Mucosa of rectum (tissue), 2 donors: ENCODE results near the gene CHL1.

Experiments used
- H3K27ac ChIP-seq, 2 donors: one replicate each; pipeline ENCODE4 v1.7.0; 2013; ENCODE audit warnings: inconsistent platforms in 2 of 2, low read depth in 2 of 2, low read length in 2 of 2
- H3K27me3 ChIP-seq, 2 donors: one replicate each; pipeline ENCODE4 v1.7.0; 2013; ENCODE audit warnings: low read length in 2 of 2; ENCODE audit not compliant: control insufficient read depth in 2 of 2, insufficient read depth in 2 of 2
- H3K36me3 ChIP-seq, 2 donors: one replicate each; pipeline ENCODE4 v1.7.0; 2013; ENCODE audit warnings: low read length in 2 of 2; ENCODE audit not compliant: control insufficient read depth in 2 of 2, insufficient read depth in 2 of 2
- H3K4me1 ChIP-seq, 2 donors: one replicate each; pipeline ENCODE4 v1.7.0; 2013; ENCODE audit warnings: low read length in 2 of 2, mild to moderate bottlenecking in 1 of 2; ENCODE audit not compliant: control insufficient read depth in 2 of 2, insufficient read depth in 2 of 2
- H3K4me3 ChIP-seq, 2 donors: one replicate each; pipeline ENCODE4 v1.7.0; 2013; ENCODE audit warnings: low read length in 2 of 2
- H3K9ac ChIP-seq, 2 donors: one replicate each; pipeline ENCODE4 v1.7.0; 2013; ENCODE audit warnings: low read length in 2 of 2, low read depth in 1 of 2, mild to moderate bottlenecking in 1 of 2
- H3K9me3 ChIP-seq, 2 donors: one replicate each; pipeline ENCODE4 v1.7.0; 2013; ENCODE audit warnings: low read length in 2 of 2; ENCODE audit not compliant: control insufficient read depth in 2 of 2
- donor health status: healthy.
- donor health status: Normal muscosa, but diverticular disease.

CHL1 gene

DNA sequence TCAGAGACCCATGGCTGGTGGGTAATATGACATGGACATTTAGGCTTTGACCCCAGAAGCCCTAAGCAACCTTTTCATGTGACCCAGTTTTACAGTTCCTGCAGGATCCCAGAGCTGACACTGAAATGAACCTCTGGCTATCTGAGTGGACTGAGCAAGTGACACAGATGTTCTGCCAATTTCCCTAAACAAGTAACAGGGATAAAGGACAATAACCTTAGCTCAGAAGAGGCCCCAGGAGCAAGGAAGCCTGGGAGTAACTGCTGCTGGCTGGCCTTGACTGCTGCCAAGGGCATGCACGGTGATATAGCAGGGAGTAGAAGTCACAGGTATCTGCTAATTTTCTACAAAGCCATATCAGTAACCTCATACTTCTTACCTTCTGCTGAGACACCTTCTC lies 177.9 kb downstream of the CHL1 start:
- Histone ChIP-seq H3K27me3 (no peaks in the 10 kb centered on the region), H3K4me1 (no peaks in the 10 kb centered on the region), H3K4me3 (no peak overlapping the region), H3K9ac (no peak overlapping the region), H3K9me3 (no peaks in the 10 kb centered on the region), H3K27ac (no peak overlapping the region), H3K36me3 (no peaks in the 10 kb centered on the region)

DNA sequence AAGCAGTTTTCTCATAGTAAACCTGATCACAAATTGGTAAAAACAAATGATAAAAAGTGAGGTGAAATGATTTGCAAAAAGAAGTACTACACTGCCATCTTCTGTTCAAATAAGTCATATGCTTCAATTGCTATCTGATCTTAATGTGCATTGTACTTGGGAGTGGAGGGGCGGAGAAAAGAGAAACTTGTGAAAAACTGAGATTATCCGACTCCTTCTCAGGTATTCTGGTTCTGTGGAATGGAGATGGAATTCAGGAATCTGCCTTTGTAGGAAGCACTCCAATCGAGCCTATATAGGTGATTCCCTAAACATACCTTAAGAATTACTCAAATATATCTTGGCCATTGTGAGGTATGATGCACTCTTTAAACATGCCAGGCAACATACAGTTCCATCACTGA lies 180.6 kb downstream of the CHL1 start:
- H3K9me3 ChIP-seq, result no peaks in the 10 kb centered on the region
- H3K4me3 ChIP-seq, result no peak overlapping the region
- no peaks in the 10 kb centered on the region for H3K27me3 ChIP-seq
- no peak overlapping the region for H3K9ac ChIP-seq
- no peaks in the 10 kb centered on the region for H3K36me3 ChIP-seq
- H3K27ac ChIP-seq, result no peak overlapping the region
- no peaks in the 10 kb centered on the region for H3K4me1 ChIP-seq

DNA sequence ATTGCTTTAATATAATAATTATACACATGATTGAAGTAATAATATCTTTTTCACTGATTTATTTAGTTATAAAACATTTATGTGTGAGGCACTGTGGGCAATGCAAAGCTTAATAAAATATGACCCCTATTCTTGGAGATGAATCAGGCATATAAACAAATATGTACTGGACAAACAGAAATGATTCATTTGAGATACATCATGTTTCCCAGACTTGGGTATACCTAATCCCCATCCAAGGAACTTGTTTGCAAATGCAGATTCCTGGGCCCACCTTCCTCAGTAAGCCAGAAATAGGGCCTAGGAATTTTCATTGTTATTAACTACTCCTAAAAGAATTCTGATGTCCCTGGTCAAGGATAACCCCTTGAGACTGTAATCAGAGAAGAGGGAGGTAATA lies 184.2 kb downstream of the CHL1 start:
- Histone ChIP-seq H3K4me3 (no peak overlapping the region), H3K9ac (no peak overlapping the region), H3K27ac (no peak overlapping the region), H3K4me1 (no peaks in the 10 kb centered on the region), H3K36me3 (no peaks in the 10 kb centered on the region), H3K27me3 (no peaks in the 10 kb centered on the region), H3K9me3 (no peaks in the 10 kb centered on the region)

DNA sequence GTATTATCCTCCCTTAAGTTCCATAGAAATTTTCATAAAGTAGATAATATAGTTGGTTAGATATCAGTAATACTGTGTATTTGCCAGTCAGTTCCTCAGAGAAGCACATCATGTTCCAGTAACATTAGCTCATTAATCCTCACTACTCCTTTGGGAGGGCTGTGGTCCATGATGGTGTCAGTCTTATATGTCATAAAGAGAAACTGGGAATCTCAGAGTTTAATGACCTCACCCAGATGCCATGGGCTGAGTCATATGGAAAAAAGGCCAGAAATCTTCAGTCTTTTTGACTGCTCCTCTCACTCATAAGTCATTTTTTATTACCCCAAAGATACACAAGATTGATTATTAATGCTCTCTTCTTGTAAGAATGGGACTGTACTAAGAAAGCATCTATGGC lies 188.6 kb downstream of the CHL1 start:
- Histone ChIP-seq H3K27ac (no peak overlapping the region), H3K36me3 (no peaks in the 10 kb centered on the region), H3K4me3 (no peak overlapping the region)

DNA sequence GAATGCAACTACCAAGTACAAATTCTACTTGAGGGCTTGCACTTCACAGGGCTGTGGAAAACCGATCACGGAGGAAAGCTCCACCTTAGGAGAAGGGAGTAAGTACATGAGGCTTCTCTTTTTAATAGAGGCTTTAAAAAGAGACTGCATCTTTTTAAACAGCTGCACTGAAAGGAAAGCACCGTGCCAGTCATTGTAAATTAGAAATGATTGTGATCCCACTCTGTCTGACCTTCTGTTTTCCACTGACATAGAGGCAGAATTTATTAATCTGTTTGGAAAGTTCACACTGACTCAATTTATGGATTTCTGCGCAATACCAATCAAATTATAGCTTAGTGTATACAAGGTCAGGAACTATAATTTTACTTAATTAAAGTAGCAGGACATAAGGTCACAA lies 198.2 kb downstream of the CHL1 start:
- Histone ChIP-seq H3K27ac (no peak overlapping the region), H3K36me3 (no peaks in the 10 kb centered on the region), H3K4me1 (no peaks in the 10 kb centered on the region), H3K4me3 (no peak overlapping the region), H3K9ac (no peak overlapping the region), H3K27me3 (no peaks in the 10 kb centered on the region), H3K9me3 (no peaks in the 10 kb centered on the region)

More for the DNA sequence above, 188.6 kb downstream of the CHL1 start:
- H3K9ac ChIP-seq, result no peak overlapping the region
- no peaks in the 10 kb centered on the region for H3K4me1 ChIP-seq
- no peaks in the 10 kb centered on the region for H3K9me3 ChIP-seq
- H3K27me3 ChIP-seq, result no peaks in the 10 kb centered on the region

DNA sequence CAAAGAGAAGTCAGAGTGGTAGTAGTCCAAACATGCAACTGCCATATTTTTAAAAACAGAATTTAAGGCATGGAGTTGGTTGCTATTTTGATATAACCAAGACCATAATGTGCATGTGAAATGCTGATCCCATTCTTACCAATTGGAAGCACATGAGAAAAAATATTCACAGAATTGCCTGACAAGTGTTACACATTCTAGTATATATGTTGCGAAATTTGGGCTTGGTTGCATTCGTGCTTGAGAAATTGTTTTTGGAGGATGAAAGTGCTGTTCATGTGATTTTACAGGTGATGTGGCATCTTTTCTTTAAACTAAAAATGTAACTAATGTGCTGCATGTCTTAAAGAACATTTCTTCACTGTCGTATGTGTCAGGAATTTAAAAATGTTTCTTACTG lies 199.7 kb downstream of the CHL1 start:
- H3K27ac ChIP-seq, result no peak overlapping the region
- no peaks in the 10 kb centered on the region for H3K27me3 ChIP-seq
- H3K4me1 ChIP-seq, result no peaks in the 10 kb centered on the region
- no peak overlapping the region for H3K9ac ChIP-seq
- H3K9me3 ChIP-seq, result no peaks in the 10 kb centered on the region
- no peak overlapping the region for H3K4me3 ChIP-seq
- no peaks in the 10 kb centered on the region for H3K36me3 ChIP-seq

DNA sequence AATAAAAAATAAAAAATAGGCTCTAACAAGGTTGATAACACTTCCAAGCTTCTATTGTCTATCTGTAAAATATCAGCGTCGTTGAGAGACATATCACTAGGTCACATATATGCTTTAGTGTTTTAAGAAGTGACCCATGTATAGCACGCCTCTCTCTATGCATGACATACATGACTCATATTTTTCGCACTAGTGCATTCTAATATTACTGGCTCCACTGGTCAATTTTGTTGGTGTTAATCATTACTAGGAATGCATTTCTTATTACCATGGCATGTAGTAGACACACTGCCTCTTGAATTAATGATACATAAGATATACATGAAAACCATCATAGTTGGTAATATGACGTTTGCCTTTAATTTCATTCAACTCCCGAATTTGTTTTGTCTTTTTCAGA lies 203.1 kb downstream of the CHL1 start:
- Histone ChIP-seq H3K27me3 (no peaks in the 10 kb centered on the region), H3K27ac (no peak overlapping the region), H3K9me3 (no peaks in the 10 kb centered on the region), H3K4me1 (no peaks in the 10 kb centered on the region), H3K36me3 (no peaks in the 10 kb centered on the region), H3K9ac (no peak overlapping the region), H3K4me3 (no peak overlapping the region)

DNA sequence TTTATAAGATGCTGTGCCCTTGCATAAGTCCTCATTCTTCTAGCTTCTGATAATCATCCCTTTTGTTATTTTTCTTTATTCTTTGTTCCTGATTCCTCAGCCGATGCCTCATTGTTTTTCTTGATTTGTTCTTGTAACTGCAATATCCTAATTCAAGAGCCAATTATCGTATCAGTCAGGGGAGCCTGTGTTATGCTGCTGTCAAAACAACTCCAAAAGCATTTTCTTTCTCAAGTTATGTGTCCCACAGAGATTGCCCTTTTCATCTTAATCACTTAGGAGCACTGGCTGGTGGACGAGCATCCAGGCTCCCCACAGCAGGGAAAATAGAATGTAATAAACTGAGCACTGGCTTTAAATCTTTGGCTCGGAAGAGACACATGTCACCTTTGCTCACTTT lies 207.3 kb downstream of the CHL1 start:
- Histone ChIP-seq H3K27me3 (no peaks in the 10 kb centered on the region), H3K9ac (no peak overlapping the region), H3K9me3 (no peaks in the 10 kb centered on the region), H3K27ac (no peak overlapping the region), H3K4me1 (no peaks in the 10 kb centered on the region), H3K36me3 (no peaks in the 10 kb centered on the region), H3K4me3 (no peak overlapping the region)

DNA sequence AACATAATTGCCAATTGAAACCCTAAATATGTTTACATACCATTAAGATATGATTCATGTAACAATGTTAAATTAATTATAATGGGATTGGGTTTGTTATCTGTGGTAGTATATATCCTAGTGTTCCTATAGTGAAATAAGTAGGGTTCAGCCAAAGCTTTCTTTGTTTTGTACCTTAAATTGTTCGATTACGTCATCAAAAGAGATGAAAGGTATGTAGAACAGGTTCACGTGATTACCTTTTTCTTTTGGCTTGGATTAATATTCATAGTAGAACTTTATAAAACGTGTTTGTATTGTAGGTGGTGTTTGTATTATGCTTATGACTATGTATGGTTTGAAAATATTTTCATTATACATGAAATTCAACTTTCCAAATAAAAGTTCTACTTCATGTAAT lies 212.4 kb downstream of the CHL1 start:
- Histone ChIP-seq H3K27ac (no peak overlapping the region), H3K4me1 (no peaks in the 10 kb centered on the region), H3K27me3 (no peaks in the 10 kb centered on the region), H3K36me3 (no peaks in the 10 kb centered on the region), H3K9me3 (no peaks in the 10 kb centered on the region), H3K4me3 (no peak overlapping the region), H3K9ac (no peak overlapping the region)

DNA sequence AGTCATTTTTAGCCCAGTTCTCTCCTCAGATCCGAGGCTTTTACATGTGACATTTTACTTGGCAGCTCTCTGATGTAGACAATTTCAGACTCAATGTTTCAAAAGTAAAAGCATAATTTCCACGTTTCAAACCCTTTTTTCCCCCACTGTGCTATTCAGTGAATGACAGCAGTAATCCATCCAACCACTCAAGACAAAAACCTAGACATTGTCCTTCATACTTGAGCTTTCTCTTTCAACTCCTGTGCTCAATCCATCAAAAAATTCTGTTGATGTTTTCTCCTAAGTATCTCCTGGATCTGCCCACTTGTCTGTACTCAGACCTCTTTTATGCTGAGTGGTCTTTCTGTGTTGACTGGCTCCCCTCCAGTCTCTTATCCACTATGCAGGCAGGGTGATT lies 214.7 kb downstream of the CHL1 start:
- no peaks in the 10 kb centered on the region for H3K36me3 ChIP-seq
- no peaks in the 10 kb centered on the region for H3K9me3 ChIP-seq
- H3K27me3 ChIP-seq, result no peaks in the 10 kb centered on the region
- no peak overlapping the region for H3K9ac ChIP-seq
- H3K27ac ChIP-seq, result no peak overlapping the region
- H3K4me1 ChIP-seq, result no peaks in the 10 kb centered on the region
- H3K4me3 ChIP-seq, result no peak overlapping the region

DNA sequence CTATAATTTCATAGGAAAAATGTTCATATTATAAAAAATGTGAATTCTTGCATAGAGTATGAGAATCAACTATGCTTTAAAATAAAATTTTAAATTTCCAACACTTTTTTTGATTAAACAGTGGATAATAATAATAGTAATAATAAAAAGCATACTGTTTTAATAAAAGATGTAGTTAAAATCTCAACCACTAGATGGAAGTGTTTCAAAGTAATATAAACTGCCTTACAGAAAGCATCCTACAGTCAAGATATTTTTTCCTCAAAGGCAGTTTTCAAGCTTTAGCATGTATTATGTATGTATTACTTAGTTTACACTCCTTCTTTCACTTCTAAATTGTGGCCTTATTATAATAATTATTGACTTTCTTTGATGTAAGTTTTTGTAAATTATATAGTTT lies 217.5 kb downstream of the CHL1 start:
- Histone ChIP-seq H3K4me1 (no peaks in the 10 kb centered on the region), H3K27ac (no peak overlapping the region), H3K9ac (no peak overlapping the region), H3K9me3 (no peaks in the 10 kb centered on the region), H3K27me3 (no peaks in the 10 kb centered on the region), H3K4me3 (no peak overlapping the region), H3K36me3 (no peaks in the 10 kb centered on the region)
